Stimulated activated CD8-positive, alpha-beta memory T cell treated with anti-CD3 and anti-CD28 coated beads, Interleukin-15, amount 100 ng/mL, for 4 hours (primary cell): ENCODE measurements around the gene PTGIS.
A peak's percentile ranks its signal among the peaks of the same experiment; 100 is the strongest.

Experiments
- DNase-seq, 2 donors: peaks; one replicate each; pipeline ENCODE4 v3.0.0-alpha.2; 2020; ENCODE audit warnings: low read depth in 2 of 2

The PTGIS gene

GRCh38 chr20:49560186-49560585 lies 7.8 kb downstream of the PTGIS start:
- DNase-seq: no peak

- DNase-seq: no peak
These were observed 8.4 kb downstream of the PTGIS start for GRCh38 chr20:49559411-49560081.

- DNase-seq: no peak
These were observed 9.1 kb downstream of the PTGIS start for GRCh38 chr20:49558826-49559225.

GRCh38 chr20:49557449-49557848 lies 10.5 kb downstream of the PTGIS start:
- DNase-seq: no peak

- DNase-seq: no peak
These were observed 11.3 kb downstream of the PTGIS start for GRCh38 chr20:49556621-49557020.

- no peak for DNase-seq
These were observed 18.0 kb downstream of the PTGIS start for GRCh38 chr20:49549801-49550551.

GRCh38 chr20:49548371-49548947 lies 19.5 kb downstream of the PTGIS start:
- DNase-seq: no peak

- no peak for DNase-seq
These were observed 22.4 kb downstream of the PTGIS start for GRCh38 chr20:49545572-49545971.

GRCh38 chr20:49544535-49544934 lies 23.4 kb downstream of the PTGIS start:
- no peak for DNase-seq

- DNase-seq: no peak
These were observed 24.0 kb downstream of the PTGIS start for GRCh38 chr20:49543858-49544437.

- DNase-seq: no peak
These were observed 24.7 kb downstream of the PTGIS start for GRCh38 chr20:49543071-49543857.

- no peak for DNase-seq
These were observed 25.4 kb downstream of the PTGIS start for GRCh38 chr20:49542514-49542991.

- DNase-seq: peak in 1 of 2 donors; percentile 24
These were observed 26.0 kb downstream of the PTGIS start for GRCh38 chr20:49541733-49542513.

- DNase-seq: no peak
These were observed 27.1 kb downstream of the PTGIS start for GRCh38 chr20:49540687-49541435.

GRCh38 chr20:49540232-49540620 lies 27.7 kb downstream of the PTGIS start:
- no peak for DNase-seq

GRCh38 chr20:49539481-49540231 lies 28.3 kb downstream of the PTGIS start:
- no peak for DNase-seq

GRCh38 chr20:49538950-49539349 lies 29.0 kb downstream of the PTGIS start:
- DNase-seq: no peak

GRCh38 chr20:49534255-49534712 lies 33.7 kb downstream of the PTGIS start:
- peak in 1 of 2 donors; percentile 12 for DNase-seq

- DNase-seq: no peak
These were observed 35.5 kb downstream of the PTGIS start for GRCh38 chr20:49532285-49532946.
